Panc1 (cell line): ENCODE measurements around the gene TBCK. TPM values are rescaled to one million over a fixed set of nuclear protein-coding genes. Genes with fewer than 3 reads are reported as not detected.

Experiments used
- ATAC-seq: fragments of 200-7000 bp; cut with Tn5 transposase; 2 replicates; pipeline ENCODE4 v1.9.1; 2020; ENCODE audit warnings: mild to moderate bottlenecking, moderate library complexity
- BruUV-seq: library from RNA; stranded (reverse); fragments of 400-500 nt; replicated peaks from 2 replicates; lab custom pipeline; 2021; lab: Mats Ljungman, UMichigan
- CTCF ChIA-PET: fragments of 300-600 bp; sonication (Branson Sonifier 250); formaldehyde crosslinking; loops from one replicate; lab custom pipeline; 2022; ENCODE audit warnings: antibody characterized with exemption; lab: Charles Lee
- POLR2A ChIA-PET: fragments of 300-600 bp; sonication (Branson Sonifier 250); formaldehyde crosslinking; loops from one replicate; lab custom pipeline; 2022; ENCODE audit warnings: antibody characterized with exemption; lab: Charles Lee
- DNase-seq: peaks from one replicate; pipeline ENCODE4 v3.0.0-alpha.2; 2010; ENCODE audit warnings: low read depth, low spot score
- H3K27ac ChIP-seq: 2 replicates; pipeline ENCODE4 v1.5.1; 2011; ENCODE audit warnings: mild to moderate bottlenecking, low read length, inconsistent platforms
- H3K27me3 ChIP-seq: fragments of 200-500 bp; sonication (Bioruptor generic); 2 replicates; pipeline ENCODE4 v1.6.0; 2014; ENCODE audit warnings: low read length, inconsistent platforms; ENCODE audit not compliant: control insufficient read depth, insufficient read depth
- H3K36me3 ChIP-seq: fragments of 200-500 bp; sonication (Bioruptor generic); 2 replicates; pipeline ENCODE4 v1.5.1; 2014; ENCODE audit warnings: inconsistent platforms, mild to moderate bottlenecking, low read length, moderate library complexity; ENCODE audit not compliant: control insufficient read depth, insufficient read depth
- H3K4me1 ChIP-seq: 2 replicates; pipeline ENCODE4 v1.5.1; 2011; ENCODE audit warnings: inconsistent platforms, mild to moderate bottlenecking, low read length, moderate library complexity; ENCODE audit not compliant: control insufficient read depth, insufficient read depth
- H3K4me3 ChIP-seq, 2 experiments: 2 replicates each; pipeline ENCODE4 v1.5.1; 2011 to 2012; ENCODE audit warnings: low read depth in 2 of 2, low read length in 2 of 2, mild to moderate bottlenecking in 2 of 2, inconsistent platforms in 1 of 2, moderate library complexity in 1 of 2
- H3K9me3 ChIP-seq: fragments of 200-500 bp; sonication (Bioruptor generic); 2 replicates; pipeline ENCODE4 v1.5.1; 2014; ENCODE audit warnings: low read depth, mild to moderate bottlenecking, inconsistent platforms, low read length, moderate library complexity; ENCODE audit not compliant: control insufficient read depth, insufficient read depth
- CTCF ChIP-seq: fragments of 450-650 bp; IDR thresholded peaks from 2 replicates; pipeline ENCODE4 v1.5.1; 2017; ENCODE audit warnings: mild to moderate bottlenecking
- POLR2AphosphoS5 ChIP-seq: IDR thresholded peaks from 2 replicates; pipeline ENCODE4 v1.6.1; 2012; ENCODE audit warnings: mild to moderate bottlenecking, low read depth, low read length, moderate library complexity
- REST ChIP-seq, 2 experiments: IDR thresholded peaks; 2 replicates each; pipeline ENCODE4 v1.6.1; 2011 to 2012; ENCODE audit warnings: low read depth in 2 of 2, control low read depth in 1 of 2, low read length in 1 of 2, mild to moderate bottlenecking in 1 of 2, moderate library complexity in 1 of 2; ENCODE audit not compliant: insufficient read depth in 1 of 2
- SIN3A ChIP-seq: IDR thresholded peaks from 2 replicates; pipeline ENCODE4 v1.6.1; 2012; ENCODE audit warnings: low read depth, mild to moderate bottlenecking, low read length, moderate library complexity, borderline replicate concordance; ENCODE audit not compliant: insufficient read depth
- TCF7L2 ChIP-seq: IDR thresholded peaks from 2 replicates; pipeline ENCODE4 v1.6.1; 2011; ENCODE audit warnings: mild to moderate bottlenecking, low read depth, low read length, inconsistent platforms
- in situ Hi-C: cut with HindIII; loops from 2 replicates; pipeline ENCODE4 v1.10.0; 2016; ENCODE audit warnings: low sequenced_read_pairs, low pct_unique_long_range_greater_than_20kb
- intact Hi-C: fragments of 100-400 bp; cut with micrococcal nuclease; formaldehyde crosslinking; loops from one replicate; pipeline ENCODE4 v1.10.0; 2022; ENCODE audit not compliant: unreplicated experiment
- total RNA-seq: library from RNA; stranded (reverse); gene quantifications from one replicate; pipeline ENCODE4 v1.2.1, GENCODE V29; 2021; ENCODE audit not compliant: unreplicated experiment

TBCK gene
- total RNA-seq, 1 experiment from 2014 or later = 15.1 TPM

- no peaks in the 10 kb centered on the region for H3K9me3 ChIP-seq
- intact Hi-C loops = no loop called here
- CTCF ChIA-PET = no interaction called here
- no peaks in the 10 kb centered on the region for H3K4me1 ChIP-seq
- no peak overlapping the region for H3K4me3 ChIP-seq
- no peak for TF ChIP-seq REST (IDR thresholded peaks at IDR 0.05; ENCODE audit: insufficient read depth in 1 of 2, low read depth in 2 of 2, low read length in 1 of 2)
- TF ChIP-seq POLR2AphosphoS5 = no peak
- TF ChIP-seq SIN3A = no peak
- TF ChIP-seq CTCF = no peak
- TF ChIP-seq TCF7L2 = no peak
- no peaks in the 10 kb centered on the region for H3K27me3 ChIP-seq
- in situ Hi-C loops = no loop called here
- H3K27ac ChIP-seq = no peak overlapping the region
- no peaks in the 10 kb centered on the region; the same call in 1 of the 2 replicates for H3K36me3 ChIP-seq
- DNase-seq (no peak), ATAC-seq (no peak)
- POLR2A ChIA-PET = no interaction called here
- BruUV-seq = no TSS peak
Measured at GRCh38 chr4:106208481-106209460, 107.2 kb downstream of the TBCK start.

- in situ Hi-C loops = no loop called here
- Histone ChIP-seq H3K27me3 (no peaks in the 10 kb centered on the region), H3K4me3 (no peak overlapping the region), H3K27ac (no peak overlapping the region), H3K36me3 (no peaks in the 10 kb centered on the region), H3K9me3 (no peaks in the 10 kb centered on the region), H3K4me1 (no peaks in the 10 kb centered on the region)
- DNase-seq = no peak
- ChIA-PET POLR2A (no interaction called here), CTCF (no interaction called here)
- no TSS peak for BruUV-seq
- no peak for ATAC-seq
- intact Hi-C loops = no loop called here
- TF ChIP-seq CTCF = peak; percentile 44; the same call in 1 of the 2 replicates
- TF ChIP-seq SIN3A = no peak
Measured at GRCh38 chr4:106201373-106201772, 114.6 kb downstream of the TBCK start.
